GM12864 (cell line): ENCODE measurements around the gene MLANA.

Source experiments
- DNase-seq: peaks from one replicate; pipeline ENCODE4 v3.0.0-alpha.2; 2011; ENCODE audit warnings: low read depth
- H3K4me3 ChIP-seq: 2 replicates; pipeline ENCODE4 v1.5.1; 2011; ENCODE audit warnings: mild to moderate bottlenecking, low read depth, low read length, control low read depth
- TF ChIP-seq, protein P1 (sequence below): IDR thresholded peaks from 2 replicates; pipeline ENCODE4 v1.5.1; 2011; ENCODE audit warnings: low read depth, mild to moderate bottlenecking, moderate library complexity, low read length, control low read depth, inconsistent platforms; ENCODE audit errors: missing control alignments

MLANA gene

DNA sequence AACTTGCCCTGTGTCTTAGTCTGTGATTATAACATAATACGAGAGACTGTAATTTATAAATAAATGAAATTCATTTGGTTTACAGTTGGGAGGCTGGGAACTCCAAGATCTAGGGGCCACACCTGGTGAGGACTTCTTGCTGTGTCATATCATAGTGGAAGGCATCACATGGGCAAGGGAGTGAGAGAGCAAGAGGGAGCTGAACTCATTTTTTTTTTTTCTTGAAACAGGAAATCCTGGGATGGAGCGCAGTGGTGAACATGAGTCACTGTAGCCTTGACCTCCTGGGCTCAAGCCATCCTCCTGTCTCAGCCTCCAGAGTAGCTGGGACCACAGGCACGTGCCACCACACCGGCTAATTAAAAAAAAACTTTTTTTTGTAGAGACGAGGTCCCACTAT, 7.2 kb downstream of the MLANA start:
- DNase-seq, result no peak
- H3K4me3 ChIP-seq, result no peak overlapping the region
- TF ChIP-seq, protein P1, sequence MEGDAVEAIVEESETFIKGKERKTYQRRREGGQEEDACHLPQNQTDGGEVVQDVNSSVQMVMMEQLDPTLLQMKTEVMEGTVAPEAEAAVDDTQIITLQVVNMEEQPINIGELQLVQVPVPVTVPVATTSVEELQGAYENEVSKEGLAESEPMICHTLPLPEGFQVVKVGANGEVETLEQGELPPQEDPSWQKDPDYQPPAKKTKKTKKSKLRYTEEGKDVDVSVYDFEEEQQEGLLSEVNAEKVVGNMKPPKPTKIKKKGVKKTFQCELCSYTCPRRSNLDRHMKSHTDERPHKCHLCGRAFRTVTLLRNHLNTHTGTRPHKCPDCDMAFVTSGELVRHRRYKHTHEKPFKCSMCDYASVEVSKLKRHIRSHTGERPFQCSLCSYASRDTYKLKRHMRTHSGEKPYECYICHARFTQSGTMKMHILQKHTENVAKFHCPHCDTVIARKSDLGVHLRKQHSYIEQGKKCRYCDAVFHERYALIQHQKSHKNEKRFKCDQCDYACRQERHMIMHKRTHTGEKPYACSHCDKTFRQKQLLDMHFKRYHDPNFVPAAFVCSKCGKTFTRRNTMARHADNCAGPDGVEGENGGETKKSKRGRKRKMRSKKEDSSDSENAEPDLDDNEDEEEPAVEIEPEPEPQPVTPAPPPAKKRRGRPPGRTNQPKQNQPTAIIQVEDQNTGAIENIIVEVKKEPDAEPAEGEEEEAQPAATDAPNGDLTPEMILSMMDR, result no peak

DNA sequence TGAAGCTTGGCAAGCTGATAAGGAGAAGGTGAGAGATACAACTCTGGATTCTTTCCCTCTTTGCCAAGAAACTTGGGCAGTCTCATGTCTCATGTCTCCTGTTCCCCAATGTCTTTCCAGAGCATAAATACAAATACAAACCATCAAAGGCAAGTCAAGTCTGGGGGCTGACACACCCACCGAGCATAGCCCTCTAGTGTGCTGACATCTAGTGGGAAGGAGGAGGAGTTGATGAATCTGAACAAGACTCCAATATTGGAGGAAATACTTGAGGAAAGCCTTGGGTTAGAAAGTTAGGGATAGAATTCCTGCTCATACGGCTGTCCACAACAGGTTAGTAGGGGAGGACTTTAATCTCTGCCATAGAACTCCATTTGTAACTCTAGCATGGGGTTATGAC, 8.6 kb downstream of the MLANA start:
- TF ChIP-seq, protein P1, result peak; percentile 33
- no peak overlapping the region for H3K4me3 ChIP-seq
- DNase-seq, result no peak

DNA sequence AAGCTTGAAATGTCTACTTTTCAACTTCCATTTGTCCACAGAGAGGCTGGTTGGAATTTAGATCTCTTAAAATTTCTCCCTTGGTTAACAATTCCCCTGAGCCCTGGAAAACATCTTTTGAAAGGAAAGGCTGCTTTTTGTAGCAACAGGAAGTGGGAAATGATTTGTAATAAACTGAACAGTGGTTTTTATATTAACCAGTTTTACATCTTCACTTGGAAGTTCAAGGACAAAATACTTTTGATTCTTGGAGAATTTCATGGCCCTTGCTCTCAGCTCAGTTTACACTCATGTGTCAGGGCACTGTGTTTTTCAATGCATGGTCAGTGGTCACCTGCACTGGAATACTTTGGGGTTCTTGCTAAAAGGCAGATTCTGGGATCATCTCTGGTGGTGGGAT, 9.9 kb downstream of the MLANA start:
- no peak for DNase-seq
- no peak overlapping the region for H3K4me3 ChIP-seq
- TF ChIP-seq, protein P1, result no peak

DNA sequence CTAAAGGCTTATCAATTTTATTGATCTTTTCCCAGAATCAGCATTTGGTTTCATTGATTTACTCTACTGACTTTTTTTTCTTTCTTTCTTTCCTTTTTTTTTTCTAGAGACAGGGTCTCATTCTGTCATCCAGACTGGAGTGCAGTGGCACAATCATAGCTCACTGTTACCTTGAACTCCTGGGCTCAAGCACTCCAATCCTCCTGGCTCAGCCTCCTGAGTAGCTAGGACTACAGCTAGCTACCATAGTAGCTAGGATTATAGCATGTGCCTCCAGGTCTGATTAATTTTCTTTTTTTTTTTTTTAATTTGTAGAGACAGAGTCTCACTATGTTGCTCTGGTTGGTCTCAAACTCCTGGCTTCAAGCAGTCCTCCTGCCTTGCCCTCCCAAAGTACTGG, 11.7 kb downstream of the MLANA start:
- TF ChIP-seq, protein P1, result no peak

DNA sequence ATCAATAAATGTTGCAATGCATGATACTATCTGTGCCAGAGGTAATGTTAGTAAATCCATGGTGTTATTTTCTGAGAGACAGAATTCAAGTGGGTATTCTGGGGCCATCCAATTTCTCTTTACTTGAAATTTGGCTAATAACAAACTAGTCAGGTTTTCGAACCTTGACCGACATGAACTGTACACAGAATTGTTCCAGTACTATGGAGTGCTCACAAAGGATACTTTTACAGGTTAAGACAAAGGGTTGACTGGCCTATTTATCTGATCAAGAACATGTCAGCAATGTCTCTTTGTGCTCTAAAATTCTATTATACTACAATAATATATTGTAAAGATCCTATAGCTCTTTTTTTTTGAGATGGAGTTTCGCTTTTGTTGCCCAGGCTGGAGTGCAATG, 18.2 kb downstream of the MLANA start:
- TF ChIP-seq, protein P1, result no peak
- no peak for DNase-seq
- H3K4me3 ChIP-seq, result no peak overlapping the region

More for the DNA sequence above, 11.7 kb downstream of the MLANA start:
- no peak overlapping the region for H3K4me3 ChIP-seq
- no peak for DNase-seq

DNA sequence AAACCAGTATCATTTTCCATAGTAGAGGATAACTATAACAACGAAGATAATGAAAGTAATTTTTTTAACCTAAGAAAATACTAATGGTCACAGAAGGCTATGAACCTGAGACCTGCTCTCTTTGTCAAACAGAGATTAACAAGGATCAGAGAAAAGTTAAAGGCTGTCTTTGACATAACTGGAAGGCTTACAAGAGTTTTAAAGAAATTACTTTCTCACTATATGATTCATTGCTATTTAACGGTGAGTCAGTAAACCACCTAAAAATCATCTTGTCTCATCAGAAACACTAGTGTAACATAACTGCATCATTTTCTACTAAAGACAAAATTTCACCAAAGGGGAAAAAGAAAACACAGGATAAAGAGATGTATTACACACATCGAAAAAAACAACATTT, 19.3 kb downstream of the MLANA start:
- no peak for DNase-seq
- TF ChIP-seq, protein P1, result no peak
- no peak overlapping the region for H3K4me3 ChIP-seq

DNA sequence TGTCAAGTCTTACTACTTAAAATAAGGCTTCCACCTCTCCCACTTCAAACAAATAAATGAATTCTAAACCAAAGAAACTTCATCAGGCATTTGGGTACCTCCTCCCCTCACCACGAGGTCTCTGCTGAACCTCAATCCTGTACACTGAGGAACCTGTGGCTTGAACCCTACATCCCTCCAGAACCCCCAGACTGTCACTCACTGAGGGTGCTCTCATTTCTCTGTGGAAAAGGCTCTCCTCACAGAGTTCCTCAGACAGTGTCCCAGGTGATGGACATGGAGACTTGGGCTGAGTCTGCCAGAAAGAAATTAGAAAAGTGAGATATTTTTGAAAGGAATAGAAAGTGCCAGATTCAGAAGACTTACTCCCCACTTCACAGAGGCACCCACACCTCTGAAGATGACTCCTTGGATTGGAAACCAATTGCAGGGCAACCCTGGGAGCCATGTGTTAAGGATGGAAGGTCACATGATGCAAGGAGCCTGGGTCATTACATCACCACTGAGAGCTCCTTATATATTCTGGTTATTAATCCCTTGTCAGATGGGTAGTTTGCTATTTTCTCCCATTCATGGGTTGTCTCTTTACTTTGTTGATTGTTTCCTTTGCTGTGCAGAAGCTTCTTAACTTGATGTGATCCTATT, 19.8 kb downstream of the MLANA start:
- TF ChIP-seq, protein P1, result no peak
- no peak for DNase-seq
- H3K4me3 ChIP-seq, result no peak overlapping the region
